MG63 (cell line): ENCODE data around the gene CAPN8. TPM values are rescaled to one million over a fixed set of nuclear protein-coding genes. Genes with fewer than 3 reads are reported as not detected.

Experiments
- DNase-seq: peaks from one replicate; pipeline ENCODE4 v3.0.0-alpha.2; 2020
- H3K27me3 ChIP-seq: fragments of 250-450 bp; sonication (Bioruptor Pico); 2 replicates; pipeline ENCODE4 v1.5.1; 2020; ENCODE audit warnings: mild to moderate bottlenecking, moderate library complexity
- H3K36me3 ChIP-seq: fragments of 250-450 bp; sonication (Bioruptor Pico); 2 replicates; pipeline ENCODE4 v1.5.1; 2020; ENCODE audit warnings: mild to moderate bottlenecking, moderate library complexity
- H3K4me3 ChIP-seq: fragments of 250-450 bp; sonication (Bioruptor Pico); 2 replicates; pipeline ENCODE4 v1.5.1; 2020; ENCODE audit warnings: mild to moderate bottlenecking, moderate library complexity
- H3K9me3 ChIP-seq: fragments of 250-450 bp; sonication (Bioruptor Pico); 2 replicates; pipeline ENCODE4 v1.5.1; 2020; ENCODE audit warnings: mild to moderate bottlenecking, moderate library complexity
- total RNA-seq: library from RNA; depleted of rRNA; stranded (reverse); fragments of >200 nt; shearing (Covaris generic); gene quantifications from 2 replicates; pipeline ENCODE4 v1.2.3, GENCODE V29; 2014; ENCODE audit warnings: low replicate concordance; rRNA removed

Gene CAPN8
- not detected in 2 replicates for total RNA-seq

DNA sequence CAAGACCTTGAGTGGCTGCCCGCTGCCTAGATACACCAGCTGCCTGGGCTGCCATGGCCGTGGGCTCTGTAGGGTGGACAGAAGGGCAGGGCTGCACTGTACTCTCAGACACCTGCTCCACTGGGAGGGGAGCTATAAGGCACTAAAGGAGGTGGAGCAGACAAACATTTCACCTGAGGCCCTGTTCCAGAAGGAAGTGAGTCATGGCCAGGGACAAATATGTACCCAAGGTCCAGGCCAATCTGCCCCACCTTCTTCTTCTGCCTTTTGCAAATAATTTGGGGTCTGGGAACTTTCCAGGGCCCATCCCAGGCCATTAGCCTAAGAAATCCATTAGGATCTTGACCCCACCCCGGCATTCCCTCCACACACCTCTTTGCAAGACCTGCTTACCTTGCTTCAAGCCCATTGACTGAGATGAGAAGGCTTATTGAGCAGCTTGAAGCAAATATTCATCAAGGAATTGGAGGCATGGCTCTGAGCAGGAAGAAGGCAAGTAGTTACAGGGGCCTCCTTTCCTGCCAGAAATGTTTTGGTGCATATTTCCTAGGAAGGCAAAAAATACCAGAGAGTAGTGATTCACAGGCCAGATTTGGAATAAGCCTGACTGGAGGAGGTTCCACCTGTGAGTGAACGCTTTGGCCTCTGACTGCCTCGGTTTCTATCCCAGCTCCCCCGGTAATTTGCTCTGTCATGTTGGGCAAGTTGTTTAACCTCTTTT is at the start of gene CAPN8:
Gene CAPN8 (minus strand): TSS at position 110 of the 721 bp plus-strand sequence. CDS start 55 bp downstream, at position 55.
- H3K4me3 ChIP-seq: no peak within 1 kb of the TSS
- no peaks in the 10 kb centered on the region for H3K9me3 ChIP-seq
- no peak for DNase-seq
- H3K27me3 ChIP-seq: no peaks in the 10 kb centered on the region
- H3K36me3 ChIP-seq: no peaks in the 10 kb centered on the region

GRCh38 chr1:223714849-223715603 is 49.5 kb upstream of the CAPN8 start:
- DNase-seq: peak; percentile 86
- Histone ChIP-seq H3K9me3 (no peaks in the 10 kb centered on the region), H3K36me3 (peaks cover 61% of the 10 kb centered on the region), H3K4me3 (peak overlapping the region; percentile 12; the same call in 1 of the 2 replicates), H3K27me3 (no peaks in the 10 kb centered on the region)

GRCh38 chr1:223714421-223714724 is 48.9 kb upstream of the CAPN8 start:
- Histone ChIP-seq H3K4me3 (peak overlapping the region; percentile 93), H3K9me3 (no peaks in the 10 kb centered on the region), H3K36me3 (peaks cover 55% of the 10 kb centered on the region), H3K27me3 (no peaks in the 10 kb centered on the region)
- no peak for DNase-seq

- no peak for DNase-seq
- H3K36me3 ChIP-seq: peaks cover 49% of the 10 kb centered on the region
- H3K27me3 ChIP-seq: no peaks in the 10 kb centered on the region
- peak overlapping the region; percentile 93 for H3K4me3 ChIP-seq
- no peaks in the 10 kb centered on the region for H3K9me3 ChIP-seq
These were observed 48.3 kb upstream of the CAPN8 start for GRCh38 chr1:223713546-223714420.

DNA sequence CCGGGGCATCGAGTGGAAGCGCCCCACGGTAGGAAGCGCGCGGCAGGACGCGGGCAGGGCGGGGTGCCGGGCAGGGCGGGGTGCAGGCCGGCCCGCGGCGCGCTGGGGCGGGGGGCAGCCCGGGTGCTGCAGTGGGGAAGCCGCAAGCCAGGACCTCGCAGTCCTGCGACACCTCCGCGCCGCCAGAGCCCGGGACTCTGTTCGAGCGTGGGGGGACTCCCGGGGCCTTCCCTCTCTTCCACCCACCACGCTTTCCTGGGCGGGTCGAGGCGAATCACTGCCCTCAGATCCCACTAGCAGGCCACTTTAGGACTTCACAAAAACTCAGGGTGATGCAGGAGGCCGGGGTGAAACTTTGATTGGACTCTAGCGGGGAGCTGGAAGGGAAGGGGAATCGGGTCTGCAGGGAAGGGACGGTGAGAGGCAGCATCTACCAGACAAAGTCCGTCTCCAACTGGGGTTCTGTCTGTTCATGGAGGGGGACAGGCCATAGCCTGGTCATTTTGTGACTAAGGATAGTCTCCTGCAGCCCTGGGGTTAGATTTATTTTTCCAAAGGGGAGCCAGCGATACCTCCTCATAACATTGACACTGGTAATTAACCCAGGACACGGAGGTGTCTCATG is 47.5 kb upstream of the CAPN8 start:
- Histone ChIP-seq H3K36me3 (peaks cover 40% of the 10 kb centered on the region), H3K27me3 (no peaks in the 10 kb centered on the region)
- DNase-seq: peak; percentile 47

GRCh38 chr1:223712194-223712849 is 46.8 kb upstream of the CAPN8 start, which contains the start of gene CAPN2:
Gene CAPN2, plus strand, starts transcription at chr1:223712539. Its CDS starts 102 bp downstream, at chr1:223712641.
- Histone ChIP-seq H3K27me3 (no peaks in the 10 kb centered on the region), H3K4me3 (peak within 1 kb of the TSS; percentile 93), H3K36me3 (peaks cover 34% of the 10 kb centered on the region), H3K9me3 (no peaks in the 10 kb centered on the region)
- peak; percentile 92 for DNase-seq

More for the DNA sequence above, 47.5 kb upstream of the CAPN8 start:
- peak overlapping the region; percentile 93 for H3K4me3 ChIP-seq
- H3K9me3 ChIP-seq: no peaks in the 10 kb centered on the region

GRCh38 chr1:223711747-223712193 is 46.3 kb upstream of the CAPN8 start:
- DNase-seq: no peak
- Histone ChIP-seq H3K36me3 (peaks cover 29% of the 10 kb centered on the region), H3K4me3 (peak overlapping the region; percentile 93), H3K27me3 (no peaks in the 10 kb centered on the region), H3K9me3 (no peaks in the 10 kb centered on the region)

GRCh38 chr1:223711173-223711572 is 45.7 kb upstream of the CAPN8 start:
- Histone ChIP-seq H3K4me3 (no peak overlapping the region), H3K36me3 (peaks cover 23% of the 10 kb centered on the region), H3K27me3 (no peaks in the 10 kb centered on the region), H3K9me3 (no peaks in the 10 kb centered on the region)
- DNase-seq: peak; percentile 74

DNA sequence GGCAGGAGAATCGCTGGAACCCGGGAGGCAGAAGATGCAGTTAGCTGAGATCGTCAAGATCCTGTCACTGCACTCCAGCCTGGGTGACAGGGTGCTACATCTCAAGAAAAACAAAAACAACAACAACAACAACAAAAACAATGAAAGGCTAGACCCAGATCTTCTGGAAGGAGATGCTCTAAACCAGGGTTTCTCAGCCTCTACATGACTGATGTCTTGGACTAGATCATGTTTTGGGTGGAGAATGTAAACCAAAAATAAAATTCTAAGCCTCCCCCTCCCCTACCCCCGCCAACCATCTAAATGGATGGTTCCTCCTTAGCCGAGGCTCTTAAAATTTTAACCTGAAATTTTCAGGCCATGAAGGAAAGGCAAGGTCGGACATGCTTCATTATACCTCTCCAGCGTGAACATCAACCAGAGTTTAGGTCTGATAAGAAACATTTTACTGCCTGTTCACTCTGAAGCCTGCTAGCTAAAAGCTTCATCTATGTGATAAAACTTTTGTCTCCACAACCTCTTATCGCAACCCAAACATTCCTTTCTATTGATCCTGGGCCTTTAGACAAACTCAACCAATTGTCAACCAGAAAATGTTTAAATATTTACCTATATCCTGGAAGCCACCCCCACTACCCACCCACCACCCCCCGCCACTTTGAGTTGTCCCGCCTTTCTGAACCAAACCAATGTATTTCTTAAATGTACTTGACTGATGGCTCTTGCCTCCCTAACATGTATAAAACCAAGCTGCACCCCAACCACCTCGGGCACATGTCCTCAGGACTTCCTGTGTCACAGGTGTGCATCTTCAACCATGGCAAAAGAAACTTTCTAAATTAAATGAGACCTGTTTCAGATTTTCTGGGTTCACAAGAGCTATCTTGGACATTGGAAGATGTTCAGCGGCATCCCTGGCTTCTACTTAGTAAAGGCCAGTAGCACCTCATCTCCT is 45.0 kb upstream of the CAPN8 start:
- H3K27me3 ChIP-seq: no peaks in the 10 kb centered on the region

GRCh38 chr1:223709598-223709997 is 44.1 kb upstream of the CAPN8 start:
- no peak overlapping the region for H3K4me3 ChIP-seq
- H3K36me3 ChIP-seq: peaks cover 14% of the 10 kb centered on the region
- H3K9me3 ChIP-seq: no peaks in the 10 kb centered on the region
- DNase-seq: no peak
- no peaks in the 10 kb centered on the region for H3K27me3 ChIP-seq

More for the DNA sequence above, 45.0 kb upstream of the CAPN8 start:
- Histone ChIP-seq H3K4me3 (no peak overlapping the region), H3K36me3 (peaks cover 15% of the 10 kb centered on the region), H3K9me3 (no peaks in the 10 kb centered on the region)
- no peak for DNase-seq

- Histone ChIP-seq H3K27me3 (no peaks in the 10 kb centered on the region), H3K4me3 (no peak overlapping the region), H3K9me3 (no peaks in the 10 kb centered on the region), H3K36me3 (peaks cover 9% of the 10 kb centered on the region)
- no peak for DNase-seq
These were observed 43.3 kb upstream of the CAPN8 start for GRCh38 chr1:223708651-223709268.

DNA sequence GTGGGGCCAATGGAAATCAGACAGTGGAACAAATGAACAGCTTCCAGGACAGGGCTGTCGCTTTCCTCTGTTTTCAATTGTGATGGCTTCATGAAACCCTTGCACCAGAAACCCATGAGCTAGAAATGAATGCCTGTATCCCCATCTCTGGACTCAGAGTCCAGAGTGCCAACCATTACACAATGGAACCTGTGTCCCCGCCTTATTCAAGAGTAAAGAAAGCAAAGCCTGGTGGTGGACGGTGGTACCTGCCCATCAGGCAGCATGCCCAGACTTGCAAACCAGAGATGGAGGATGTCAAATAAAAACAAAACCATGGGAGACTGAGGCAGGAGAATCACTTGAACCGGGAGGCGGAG is 42.5 kb upstream of the CAPN8 start:
- peak overlapping the region; percentile 6 for H3K4me3 ChIP-seq
- peak; percentile 49 for DNase-seq

DNA sequence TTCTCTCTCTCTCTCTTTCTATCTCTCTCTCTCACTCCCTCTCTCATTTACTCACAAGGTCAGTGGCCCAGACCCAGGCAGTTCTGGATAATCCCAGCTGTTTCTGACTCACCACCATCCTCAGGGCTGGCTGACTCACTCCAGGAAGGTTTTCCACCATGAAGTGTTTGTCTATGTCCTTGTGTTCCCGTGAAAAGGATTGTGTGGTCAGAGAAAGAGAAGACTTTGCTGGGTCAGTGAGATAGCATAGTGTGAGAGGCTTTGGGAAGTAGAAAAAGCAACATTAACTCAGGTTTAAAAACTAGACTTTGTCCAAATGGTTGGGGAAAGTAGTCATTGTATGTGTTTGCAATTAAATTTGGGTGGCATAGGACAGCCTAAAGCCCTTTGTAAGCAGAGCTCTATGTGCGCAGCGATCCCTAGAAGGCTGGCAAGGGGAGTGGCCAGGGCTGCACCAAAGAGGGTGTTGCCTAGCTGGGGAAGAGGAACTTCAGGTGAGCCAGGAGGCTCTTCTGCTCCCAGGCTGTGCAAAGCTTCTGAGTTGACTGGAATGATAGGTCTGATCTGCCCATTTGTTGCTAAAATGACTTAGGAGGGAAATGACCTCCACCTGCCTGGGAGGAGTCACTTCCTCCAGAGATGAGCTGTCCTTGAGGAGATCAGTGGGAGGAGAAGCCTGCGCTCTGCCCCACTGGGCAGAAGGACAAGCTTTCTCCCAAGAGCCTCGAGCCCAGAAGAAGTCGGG is 41.9 kb upstream of the CAPN8 start:
- H3K9me3 ChIP-seq: no peaks in the 10 kb centered on the region
- no peaks in the 10 kb centered on the region for H3K27me3 ChIP-seq
- H3K36me3 ChIP-seq: no peaks in the 10 kb centered on the region
- peak overlapping the region; percentile 6; the same call in 1 of the 2 replicates for H3K4me3 ChIP-seq
- DNase-seq: peak; percentile 96

More for the DNA sequence above, 42.5 kb upstream of the CAPN8 start:
- Histone ChIP-seq H3K9me3 (no peaks in the 10 kb centered on the region), H3K36me3 (peaks cover under 1% of the 10 kb centered on the region), H3K27me3 (no peaks in the 10 kb centered on the region)
